GM23338 (cell line): ENCODE measurements around the gene TM4SF5.

Experiments used
- CTCF ChIP-seq, 2 experiments: fragments of 200-600 bp in 1 of 2; sonication (generic) in 1 of 2; conservative IDR thresholded peaks; 2 replicates each; pipeline versions ENCODE4 v1.5.1 to v1.6.1; 2016 to 2017; ENCODE audit warnings: antibody characterized with exemption in 2 of 2, low read depth in 2 of 2, mild to moderate bottlenecking in 2 of 2, moderate library complexity in 1 of 2
- ETS1 ChIP-seq: IDR thresholded peaks from 2 replicates; pipeline ENCODE4 v1.6.1; 2016; ENCODE audit warnings: antibody characterized with exemption
- EZH2 ChIP-seq: fragments of 200-600 bp; sonication (generic); IDR thresholded peaks from one replicate; pipeline ENCODE4 v1.8.0; 2017; ENCODE audit warnings: antibody characterized with exemption, mild to moderate bottlenecking, low read depth; ENCODE audit not compliant: unreplicated experiment
- EZH2phosphoT487 ChIP-seq: fragments of 200-600 bp; sonication (generic); IDR thresholded peaks from one replicate; pipeline ENCODE4 v1.8.1; 2018; ENCODE audit warnings: antibody characterized with exemption; ENCODE audit not compliant: unreplicated experiment
- POLR2AphosphoS5 ChIP-seq: IDR thresholded peaks from 2 replicates; pipeline ENCODE4 v1.6.1; 2016; ENCODE audit warnings: antibody characterized with exemption, low read depth

DNA sequence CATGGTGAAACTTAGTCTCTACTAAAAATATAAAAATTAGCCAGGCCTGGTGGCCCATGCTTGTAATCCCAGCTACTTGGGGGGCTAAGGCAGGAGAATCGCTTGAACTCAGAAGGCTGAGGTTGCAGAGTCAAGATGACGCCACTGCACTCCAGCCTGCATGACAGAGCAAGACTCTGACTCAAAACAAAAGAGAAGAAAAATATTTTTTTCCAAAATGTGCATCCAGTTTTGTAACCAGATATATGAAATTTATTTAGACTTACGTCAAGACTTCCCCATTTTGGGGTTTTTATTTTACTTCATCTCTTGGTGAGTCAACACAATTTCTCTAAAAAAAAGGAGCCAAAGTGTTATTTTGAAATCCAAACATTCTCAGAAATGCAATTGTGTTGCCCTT is 5.5 kb upstream of the TM4SF5 start:
- TF ChIP-seq CTCF (conservative IDR thresholded peaks at IDR 0.05; ENCODE audit: low read depth in 2 of 2): no peak
- no peak for TF ChIP-seq EZH2
- TF ChIP-seq EZH2phosphoT487: no peak
- no peak for TF ChIP-seq ETS1
- TF ChIP-seq POLR2AphosphoS5: no peak
